ENCODE results near the gene DEPP1. TPM values are rescaled to one million over a fixed set of nuclear protein-coding genes. Genes with fewer than 3 reads are reported as not detected.

The DEPP1 gene
- total and polyA plus RNA-seq, 7 donors, result 16.0 to 294 (median 53.7) TPM

DNA sequence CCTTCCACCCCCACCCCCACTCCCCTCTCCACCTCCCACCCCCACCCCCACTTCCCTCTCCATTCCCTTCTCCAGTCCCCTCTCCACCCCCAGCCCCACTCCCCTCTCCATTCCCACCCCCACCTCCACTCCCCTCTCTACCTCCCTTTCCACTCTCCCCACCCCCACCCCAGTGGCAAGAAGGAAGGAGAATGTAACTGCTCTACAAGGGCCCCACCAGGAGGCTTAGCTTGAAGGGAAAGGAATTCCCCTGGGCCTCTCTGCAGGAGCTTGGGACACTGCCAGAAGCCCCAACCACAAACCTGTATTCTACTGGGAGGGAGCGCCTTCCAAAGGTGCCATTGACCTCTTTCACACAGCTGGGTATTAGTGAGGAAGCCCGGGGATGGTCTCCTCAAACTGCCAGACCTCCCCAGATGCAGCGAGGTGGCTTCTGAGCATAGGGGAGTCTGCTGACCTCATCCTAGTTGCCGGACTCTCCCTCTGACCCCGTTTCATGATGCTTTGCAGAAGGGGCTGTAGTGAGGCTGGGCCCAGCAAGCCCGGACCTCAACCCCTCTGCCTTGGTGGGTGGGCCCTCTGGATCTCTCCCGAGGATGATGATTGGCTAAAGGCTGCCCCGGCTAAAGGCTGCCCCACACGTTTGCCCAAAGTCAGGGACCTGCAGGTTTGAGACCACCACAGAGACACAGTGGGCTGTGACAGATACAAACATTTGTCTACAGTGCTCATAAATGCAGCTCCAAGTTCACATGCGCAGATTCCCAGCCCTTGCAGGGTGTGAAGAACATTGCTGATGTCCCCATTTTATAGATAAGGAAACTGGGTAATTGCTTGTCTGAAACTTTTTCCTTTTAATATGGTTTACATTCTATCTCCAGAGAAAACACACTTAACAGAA lies 2.9 kb downstream of the DEPP1 start:
- peak; percentile 90 for DNase-seq
- H3K4me1 ChIP-seq, result peaks cover 0 to 76% (median 71%) of the 10 kb centered on the region in 4 donors
- no peaks in the 10 kb centered on the region for H3K27me3 ChIP-seq
- H3K27ac ChIP-seq, result peak overlapping the region; percentile 88 to 92 (median 90)
- WGBS, 2 donors, result 42 to 52% methylated on average over 10 of the region's 10 CpGs
- intact Hi-C loops (cut with DNase I), result loop anchor here (1.0 to 5.0 kb wide), 2 partner anchors 43 to 98 kb away; no protein-coding TSS in a partner anchor
- H3K36me3 ChIP-seq, result peaks cover 5 to 44% (median 18%) of the 10 kb centered on the region in 4 donors
- no peak for TF ChIP-seq EP300 (IDR thresholded peaks at IDR 0.05)
- peak; percentile 22 to 64 (median 46) for TF ChIP-seq POLR2AphosphoS5 (IDR thresholded peaks at IDR 0.05)
- H3K9me3 ChIP-seq, result no peaks in the 10 kb centered on the region
- H3K4me3 ChIP-seq, result peak overlapping the region; percentile 54 to 64 (median 54)

DNA sequence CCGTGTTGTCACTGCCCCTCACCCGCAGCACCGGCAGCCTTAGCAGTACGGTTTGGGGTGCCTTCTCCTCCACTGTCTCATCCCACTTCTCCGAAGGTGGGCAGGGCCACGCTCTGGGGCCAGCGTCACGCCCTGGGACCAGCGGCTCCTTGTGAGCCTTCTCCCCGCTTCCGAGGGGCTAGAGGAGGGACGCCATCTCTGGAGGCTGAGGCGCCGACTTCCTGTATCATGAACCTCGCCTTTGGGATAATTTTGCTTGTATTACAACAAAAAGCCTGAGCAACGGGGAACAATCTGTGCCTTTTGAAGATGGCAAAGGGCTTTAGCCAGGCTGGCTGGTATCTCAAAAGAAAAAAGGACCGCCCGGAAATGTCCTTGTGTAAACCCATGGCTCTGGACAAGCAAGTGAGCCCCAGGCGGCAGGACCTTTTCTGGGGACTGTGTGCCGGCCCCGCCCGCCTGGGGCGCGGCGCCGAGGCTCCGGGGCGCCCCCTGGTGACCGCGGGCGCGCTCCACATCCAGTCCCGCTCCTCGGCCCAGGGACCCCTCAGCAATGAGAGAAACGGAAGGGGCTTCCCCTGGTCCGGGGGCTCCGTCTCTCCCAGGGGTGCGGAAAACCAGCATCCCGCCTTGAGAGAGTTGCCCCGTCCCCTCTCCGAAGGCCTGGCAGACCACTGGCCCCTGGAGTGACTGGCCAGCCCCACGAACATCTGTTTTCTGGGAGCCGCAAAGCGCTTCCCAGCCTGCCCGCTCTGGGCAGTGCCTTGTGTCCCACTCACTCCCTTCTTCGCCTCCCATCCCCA lies 3.8 kb downstream of the DEPP1 start:
- peak; percentile 89 for DNase-seq
- TF ChIP-seq EP300 (IDR thresholded peaks at IDR 0.05) (no peak), POLR2AphosphoS5 (IDR thresholded peaks at IDR 0.05) (peak; percentile 0 to 72 (median 68))
- TF ChIP-seq, protein P1, sequence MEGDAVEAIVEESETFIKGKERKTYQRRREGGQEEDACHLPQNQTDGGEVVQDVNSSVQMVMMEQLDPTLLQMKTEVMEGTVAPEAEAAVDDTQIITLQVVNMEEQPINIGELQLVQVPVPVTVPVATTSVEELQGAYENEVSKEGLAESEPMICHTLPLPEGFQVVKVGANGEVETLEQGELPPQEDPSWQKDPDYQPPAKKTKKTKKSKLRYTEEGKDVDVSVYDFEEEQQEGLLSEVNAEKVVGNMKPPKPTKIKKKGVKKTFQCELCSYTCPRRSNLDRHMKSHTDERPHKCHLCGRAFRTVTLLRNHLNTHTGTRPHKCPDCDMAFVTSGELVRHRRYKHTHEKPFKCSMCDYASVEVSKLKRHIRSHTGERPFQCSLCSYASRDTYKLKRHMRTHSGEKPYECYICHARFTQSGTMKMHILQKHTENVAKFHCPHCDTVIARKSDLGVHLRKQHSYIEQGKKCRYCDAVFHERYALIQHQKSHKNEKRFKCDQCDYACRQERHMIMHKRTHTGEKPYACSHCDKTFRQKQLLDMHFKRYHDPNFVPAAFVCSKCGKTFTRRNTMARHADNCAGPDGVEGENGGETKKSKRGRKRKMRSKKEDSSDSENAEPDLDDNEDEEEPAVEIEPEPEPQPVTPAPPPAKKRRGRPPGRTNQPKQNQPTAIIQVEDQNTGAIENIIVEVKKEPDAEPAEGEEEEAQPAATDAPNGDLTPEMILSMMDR (IDR thresholded peaks at IDR 0.05), result peak; percentile 53 to 98 (median 91)
- Histone ChIP-seq H3K4me1 (peaks cover 0 to 68% (median 62%) of the 10 kb centered on the region in 4 donors), H3K27ac (peak overlapping the region; percentile 88 to 92 (median 90)), H3K9me3 (no peaks in the 10 kb centered on the region), H3K4me3 (peak overlapping the region; percentile 54 to 64 (median 54)), H3K36me3 (peaks cover 7 to 53% (median 18%) of the 10 kb centered on the region in 4 donors), H3K27me3 (no peaks in the 10 kb centered on the region)
- WGBS, 2 donors, result 3 to 5% methylated on average over 46 of the region's 46 CpGs
- intact Hi-C loops (cut with DNase I), result loop anchor here (1.0 to 5.0 kb wide), 3 partner anchors 16 to 98 kb away; partner anchors contain the start of gene RASSF4

DNA sequence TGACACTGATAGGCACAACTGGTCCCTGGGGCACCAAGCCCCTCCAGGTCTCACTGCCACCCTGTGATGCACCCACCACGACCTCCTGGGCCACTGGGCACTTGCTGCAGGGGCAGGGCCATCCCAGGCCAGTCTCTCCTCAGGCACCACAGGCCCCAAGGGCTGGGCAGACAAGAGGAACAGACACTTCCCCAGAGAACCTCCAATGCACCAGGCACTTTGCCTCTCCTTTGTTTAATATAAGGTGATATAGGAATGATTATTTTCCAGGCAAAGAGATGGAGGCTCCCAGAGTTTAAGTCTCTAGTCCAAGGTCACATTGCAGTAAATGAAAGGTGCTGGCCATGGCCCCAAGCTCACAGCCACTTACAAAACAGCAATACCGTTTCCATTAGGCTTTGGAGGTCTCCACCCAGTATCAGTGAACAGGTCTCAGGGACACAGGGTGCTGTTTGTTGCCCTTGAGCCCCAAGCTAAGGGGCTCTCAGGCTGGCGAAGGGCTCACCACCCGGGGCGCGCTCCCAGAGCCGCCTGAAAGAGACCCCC lies 4.5 kb downstream of the DEPP1 start:
- Histone ChIP-seq H3K4me3 (peak overlapping the region; percentile 54 to 64 (median 54)), H3K4me1 (peaks cover 0 to 61% (median 56%) of the 10 kb centered on the region in 4 donors), H3K36me3 (peaks cover 8 to 54% (median 18%) of the 10 kb centered on the region in 4 donors), H3K27ac (peak overlapping the region; percentile 88 to 92 (median 90)), H3K27me3 (no peaks in the 10 kb centered on the region), H3K9me3 (no peaks in the 10 kb centered on the region)
- 18 to 46% methylated on average over 7 of the region's 7 CpGs for WGBS, 2 donors
- peak; percentile 64 for DNase-seq
- no peak for TF ChIP-seq POLR2A (IDR thresholded peaks at IDR 0.05)
- TF ChIP-seq POLR2AphosphoS5 (IDR thresholded peaks at IDR 0.05), result peak in 2 of 4 donors; percentile 2 to 9
- intact Hi-C loops (cut with DNase I), result loop anchor here (1.0 kb wide), 1 partner anchor 15 kb away; the partner anchor contains the start of gene RASSF4

DNA sequence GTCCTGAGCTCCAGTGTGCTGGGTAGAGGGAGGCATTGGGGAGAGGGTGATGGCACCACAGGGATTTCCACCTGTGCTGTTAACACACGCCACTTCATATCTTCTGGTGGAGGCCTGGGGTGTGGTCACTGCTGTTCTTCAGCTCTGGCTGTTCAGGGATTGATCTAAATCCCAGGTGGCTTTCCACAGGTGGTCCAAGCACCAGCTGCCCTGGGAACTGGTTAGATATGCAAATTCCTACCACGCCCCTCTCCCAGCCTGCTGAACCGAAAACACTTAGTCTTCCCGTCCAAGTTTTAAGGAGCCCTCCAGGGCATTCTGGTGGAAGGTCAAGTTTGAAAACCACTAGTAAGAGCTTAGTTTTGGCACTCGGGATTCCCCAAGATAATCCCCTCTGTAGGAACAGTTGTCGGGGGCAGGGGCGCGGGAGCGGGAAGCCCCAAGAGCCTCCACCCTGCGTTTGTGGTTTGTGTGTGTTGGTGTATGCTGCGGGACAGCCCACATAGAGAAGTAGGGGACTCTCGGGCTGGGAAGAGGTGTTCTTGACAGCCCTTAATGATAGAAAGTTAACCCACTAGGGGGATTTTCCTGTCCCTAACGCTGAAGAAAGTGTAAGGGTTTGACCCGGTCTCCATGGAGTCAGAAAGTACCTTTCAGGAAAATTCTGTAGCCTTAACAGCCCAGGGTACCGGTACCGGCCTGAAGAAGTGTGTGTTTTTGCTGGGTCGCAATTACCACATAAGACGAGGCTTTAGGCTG lies 5.1 kb downstream of the DEPP1 start:
- 53 to 72% methylated on average over 18 of the region's 18 CpGs for WGBS, 2 donors
- no peak for TF ChIP-seq EP300 (IDR thresholded peaks at IDR 0.05)
- TF ChIP-seq POLR2AphosphoS5 (IDR thresholded peaks at IDR 0.05), result peak in 1 of 4 donors; percentile 8
- TF ChIP-seq, protein P1 (IDR thresholded peaks at IDR 0.05), result no peak
- TF ChIP-seq POLR2A (IDR thresholded peaks at IDR 0.05), result no peak
- H3K4me1 ChIP-seq, result peaks cover 0 to 54% (median 50%) of the 10 kb centered on the region in 4 donors
- no peaks in the 10 kb centered on the region for H3K9me3 ChIP-seq
- peaks cover 8 to 54% (median 18%) of the 10 kb centered on the region in 4 donors for H3K36me3 ChIP-seq
- intact Hi-C loops (cut with DNase I), result loop anchor here (1.0 kb wide), 1 partner anchor 14 kb away; the partner anchor contains the start of gene RASSF4
- no peaks in the 10 kb centered on the region for H3K27me3 ChIP-seq
- peak overlapping the region in 1 of 4 donors; percentile 54 for H3K4me3 ChIP-seq
- peak; percentile 66 for DNase-seq
- H3K27ac ChIP-seq, result peak overlapping the region; percentile 88 to 92 (median 90)
